Amniotic stem cell (primary cell): ENCODE measurements around the gene TEDDM1.
"Not testable (repeated sequence)": the region's sequence is repeated elsewhere in the genome, so short reads cannot be mapped to it uniquely, and the experiment has no call there.

Experiments
- DNase-seq: peaks from one replicate; lab custom pipeline; 2025; lab: John Stamatoyannopoulos, UW

Gene TEDDM1, protein sequence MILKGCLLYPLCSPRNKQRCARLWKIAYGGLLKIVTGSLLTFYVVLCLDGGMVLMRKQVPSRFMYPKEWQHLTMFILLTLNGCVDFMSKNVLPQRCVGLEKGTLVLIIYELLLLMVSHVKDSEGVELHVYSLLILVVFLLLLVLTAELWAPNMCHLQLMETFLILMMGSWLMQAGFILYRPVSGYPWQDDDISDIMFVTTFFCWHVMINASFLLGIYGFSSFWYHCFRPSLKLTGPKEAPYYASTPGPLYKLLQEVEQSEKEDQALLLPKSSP

DNA sequence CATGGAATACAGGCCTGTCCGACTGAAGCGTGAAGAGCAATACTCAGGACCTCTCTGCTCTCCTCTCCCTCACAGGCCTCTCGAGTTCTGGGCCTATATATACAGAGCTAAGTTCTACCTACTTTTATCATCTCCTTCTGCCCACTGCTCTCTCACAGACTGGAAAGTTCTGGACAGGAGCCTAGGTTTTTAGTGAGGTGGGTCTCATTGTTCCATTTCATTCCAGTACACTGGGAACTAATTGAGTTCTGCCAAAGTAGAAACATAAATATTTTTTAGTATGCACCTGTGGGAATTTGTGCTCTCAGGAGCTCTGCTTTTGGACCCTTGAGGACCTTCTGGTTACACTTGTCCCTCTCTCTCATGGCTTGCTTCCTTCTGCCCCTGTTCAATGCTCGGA, at the start of gene TEDDM1:
Gene TEDDM1, minus strand, starts transcription at position 101 of the 400 bp plus-strand sequence. CDS start 182 bp downstream, outside the sequence.
- DNase-seq, result no peak

DNA sequence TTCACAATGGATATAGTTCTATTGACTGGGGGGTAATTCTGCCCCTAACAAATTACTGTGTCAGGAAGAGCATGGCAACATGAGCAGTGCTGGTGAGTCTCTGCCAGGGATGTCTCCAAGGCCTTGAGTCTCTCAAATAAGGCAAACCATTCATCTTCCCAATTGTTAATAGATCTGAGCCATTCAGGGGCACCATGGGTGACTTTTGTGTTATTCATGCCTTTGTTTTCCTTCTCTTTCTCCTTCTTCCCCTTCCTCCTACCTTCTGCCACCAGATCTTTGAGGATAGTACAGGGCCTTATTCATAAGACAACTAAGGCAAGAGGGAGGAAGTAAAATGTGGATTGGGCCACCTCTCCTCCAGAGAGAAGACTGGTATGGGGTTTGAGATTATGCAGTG, 49.6 kb upstream of the TEDDM1 start, which contains the start of gene RGSL1:
Gene RGSL1, plus strand, starts transcription at position 60 of the 400 bp plus-strand sequence. Its CDS starts 20 bp downstream, at position 80.
- DNase-seq, result no peak

DNA sequence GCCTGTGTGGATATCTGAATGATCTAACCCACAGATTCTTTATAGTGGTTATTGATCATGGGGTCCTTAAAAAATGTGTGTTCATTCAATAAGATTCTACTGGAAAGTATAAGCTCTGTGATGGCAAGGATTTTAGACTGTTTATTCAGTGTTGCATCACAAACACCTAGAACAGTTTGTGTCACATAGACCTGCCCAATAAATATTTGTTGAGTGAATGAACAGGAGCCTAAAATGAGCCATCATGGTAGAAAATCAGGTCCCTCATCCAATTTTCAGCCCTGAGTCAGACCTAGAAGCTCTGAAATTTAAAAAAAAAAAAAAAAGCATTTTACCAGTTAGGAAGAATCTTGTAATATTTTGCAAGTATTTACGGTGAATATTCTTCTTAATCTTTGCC, 47.2 kb upstream of the TEDDM1 start:
- DNase-seq, result no peak

DNA sequence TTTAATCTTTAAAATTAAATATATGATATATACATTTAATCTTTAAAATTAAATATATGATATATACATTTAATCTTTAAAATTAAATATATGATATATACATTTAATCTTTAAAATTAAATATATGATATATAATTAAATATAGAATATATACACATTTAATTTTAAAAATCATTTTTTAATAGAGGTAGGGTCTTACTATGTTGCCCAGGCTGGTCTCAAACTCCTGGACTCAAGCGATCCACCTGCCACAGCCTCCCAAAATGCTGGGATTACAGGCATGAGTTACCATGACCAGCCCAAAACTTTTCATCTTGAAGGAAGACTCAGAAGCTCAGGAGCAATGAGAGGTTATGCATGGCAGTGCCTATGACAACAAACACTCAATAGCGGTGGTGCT, 46.7 kb upstream of the TEDDM1 start:
- not testable (repeated sequence) for DNase-seq

DNA sequence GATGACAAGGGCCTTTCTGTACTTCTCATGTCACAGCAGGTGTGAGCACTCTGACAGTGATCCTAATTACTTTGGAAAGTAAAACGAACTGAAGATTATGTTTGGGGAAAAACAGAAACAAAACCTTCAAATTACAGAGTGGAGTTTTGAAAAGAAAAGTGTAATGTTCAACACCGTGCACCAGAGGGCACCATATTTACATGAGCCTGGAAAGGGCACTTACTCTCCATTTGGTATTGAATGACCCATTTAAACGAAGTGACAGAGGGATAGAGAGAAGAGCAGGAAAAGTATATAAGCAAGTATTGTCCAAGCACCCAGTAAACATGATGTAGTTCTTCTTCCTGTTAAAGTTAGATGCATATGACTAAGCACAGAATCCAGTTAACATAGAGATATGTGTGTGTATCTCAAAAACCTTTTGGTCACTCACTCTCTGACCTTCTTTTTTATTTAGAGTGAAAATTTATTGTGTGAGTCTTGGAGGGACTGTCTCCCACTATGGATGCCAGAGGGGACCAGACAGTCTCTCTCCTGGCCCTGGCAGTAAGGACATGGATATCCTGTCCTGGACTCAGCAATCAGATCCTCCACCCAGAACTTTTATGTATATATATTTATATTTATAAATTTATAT, 45.7 kb upstream of the TEDDM1 start:
- DNase-seq, result peak; percentile 11

DNA sequence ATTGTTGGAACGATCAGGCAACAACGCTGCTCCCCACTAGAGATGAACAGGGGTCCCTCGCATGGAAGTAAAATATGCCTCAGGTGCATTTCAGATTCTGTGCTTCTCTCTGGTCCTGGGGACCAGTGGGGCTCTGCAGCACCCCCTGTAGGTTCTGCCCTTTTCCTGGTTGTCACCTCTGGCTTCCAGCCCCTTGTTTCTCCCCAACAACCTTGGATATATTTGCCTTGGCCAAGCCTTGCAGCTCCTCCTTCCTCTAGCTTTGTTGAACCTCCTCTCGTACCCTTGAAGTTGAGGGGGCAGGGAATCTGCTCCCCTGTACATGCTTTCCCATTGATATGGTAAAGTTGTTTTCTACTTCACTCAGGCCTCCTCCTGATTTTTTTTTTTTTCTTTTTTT, 44.0 kb upstream of the TEDDM1 start:
- DNase-seq, result no peak

DNA sequence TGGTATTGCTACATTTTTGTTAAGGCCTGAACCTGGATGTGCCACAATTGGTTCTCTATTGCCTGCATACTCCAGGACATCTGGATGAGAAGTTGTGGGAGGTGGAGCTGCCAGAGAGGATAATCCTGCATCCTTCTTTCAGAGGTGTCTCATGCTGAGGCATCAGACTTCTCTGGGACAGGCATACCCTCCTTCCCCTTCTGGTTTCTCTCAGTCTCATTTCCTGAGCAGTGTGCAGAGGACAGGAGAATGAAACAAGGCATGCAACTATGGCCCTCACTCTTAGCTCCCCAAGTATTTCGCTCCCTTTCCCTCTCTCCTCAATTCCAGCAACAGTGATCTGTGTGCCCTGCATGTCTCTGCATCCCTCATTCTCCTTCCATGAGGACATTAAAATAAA, 41.9 kb upstream of the TEDDM1 start:
- DNase-seq, result no peak

DNA sequence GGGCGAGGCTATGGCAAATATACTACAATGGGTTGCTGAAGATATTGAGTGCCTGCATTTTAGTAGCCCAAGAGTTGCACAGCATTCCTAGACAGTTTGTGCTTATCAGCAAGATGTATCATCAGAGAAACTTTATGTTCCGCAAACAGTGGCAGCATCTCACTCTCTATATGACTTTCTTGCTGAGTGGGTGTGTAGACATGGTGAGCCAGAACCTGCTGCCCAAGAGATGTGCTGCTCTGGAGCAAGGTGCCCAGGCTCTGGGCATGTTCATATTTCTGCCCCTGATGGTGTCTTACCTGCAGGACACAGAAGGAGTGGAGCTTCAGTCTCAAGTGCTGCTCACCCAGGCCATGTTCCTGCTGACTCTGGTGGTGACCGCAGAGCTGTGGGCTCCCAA, 41.3 kb upstream of the TEDDM1 start:
- DNase-seq, result no peak

DNA sequence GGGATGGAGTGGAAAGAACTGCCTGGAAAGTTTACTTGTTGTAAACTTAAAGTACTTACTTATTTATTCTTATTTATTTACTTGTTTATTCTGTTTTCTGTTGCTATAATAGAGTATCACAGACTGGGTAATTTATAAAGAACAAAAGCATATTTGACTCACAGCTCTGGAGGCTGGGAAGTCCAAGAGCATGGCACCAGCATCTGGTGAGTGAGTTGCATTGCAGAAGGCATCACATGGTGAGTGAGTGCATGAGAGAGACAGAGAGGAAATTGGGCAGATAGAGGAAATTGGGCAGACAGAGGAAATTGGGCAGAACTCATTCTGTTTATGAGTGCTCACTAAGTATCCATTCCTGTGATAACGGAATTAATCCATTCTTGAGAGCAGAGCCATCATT, 37.9 kb upstream of the TEDDM1 start:
- DNase-seq, result no peak

DNA sequence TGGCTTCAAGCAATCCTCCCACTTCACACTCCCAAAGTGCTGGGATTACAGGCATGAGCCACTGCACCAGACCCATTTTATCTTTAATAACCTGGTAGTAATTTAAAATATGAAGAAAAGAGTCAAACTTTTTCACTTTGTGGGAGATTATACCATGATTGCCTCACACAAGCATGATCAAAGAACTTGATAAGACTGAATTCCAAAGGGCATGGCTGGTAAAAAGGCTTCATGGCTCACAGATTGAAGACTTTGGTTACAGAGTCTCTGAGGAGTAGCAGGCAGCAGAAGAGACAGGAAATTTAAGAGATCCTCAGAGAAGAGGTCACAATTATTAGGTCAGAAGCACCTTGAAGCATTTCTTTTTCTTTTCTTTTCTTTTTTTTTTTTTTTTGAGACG, 33.1 kb upstream of the TEDDM1 start:
- DNase-seq, result no peak

DNA sequence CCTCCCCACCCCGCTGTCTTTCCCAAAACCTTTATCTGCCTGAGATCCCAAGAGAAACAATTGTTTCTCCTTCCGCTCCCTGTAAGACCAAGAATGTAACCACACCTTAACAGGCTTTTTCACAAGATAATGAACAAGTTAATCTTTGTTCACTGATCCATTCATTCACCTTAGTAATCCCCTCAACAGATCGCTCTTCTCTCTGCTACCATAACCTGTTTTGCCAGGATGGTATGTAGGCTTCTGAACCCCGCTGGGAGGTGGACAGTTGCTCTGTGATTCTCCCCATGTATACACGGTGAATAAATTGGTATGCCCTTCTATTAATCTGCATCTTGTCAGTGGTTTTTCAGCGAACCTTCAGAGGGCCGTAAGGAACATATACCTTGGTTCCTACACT, 30.8 kb upstream of the TEDDM1 start:
- DNase-seq, result no peak

DNA sequence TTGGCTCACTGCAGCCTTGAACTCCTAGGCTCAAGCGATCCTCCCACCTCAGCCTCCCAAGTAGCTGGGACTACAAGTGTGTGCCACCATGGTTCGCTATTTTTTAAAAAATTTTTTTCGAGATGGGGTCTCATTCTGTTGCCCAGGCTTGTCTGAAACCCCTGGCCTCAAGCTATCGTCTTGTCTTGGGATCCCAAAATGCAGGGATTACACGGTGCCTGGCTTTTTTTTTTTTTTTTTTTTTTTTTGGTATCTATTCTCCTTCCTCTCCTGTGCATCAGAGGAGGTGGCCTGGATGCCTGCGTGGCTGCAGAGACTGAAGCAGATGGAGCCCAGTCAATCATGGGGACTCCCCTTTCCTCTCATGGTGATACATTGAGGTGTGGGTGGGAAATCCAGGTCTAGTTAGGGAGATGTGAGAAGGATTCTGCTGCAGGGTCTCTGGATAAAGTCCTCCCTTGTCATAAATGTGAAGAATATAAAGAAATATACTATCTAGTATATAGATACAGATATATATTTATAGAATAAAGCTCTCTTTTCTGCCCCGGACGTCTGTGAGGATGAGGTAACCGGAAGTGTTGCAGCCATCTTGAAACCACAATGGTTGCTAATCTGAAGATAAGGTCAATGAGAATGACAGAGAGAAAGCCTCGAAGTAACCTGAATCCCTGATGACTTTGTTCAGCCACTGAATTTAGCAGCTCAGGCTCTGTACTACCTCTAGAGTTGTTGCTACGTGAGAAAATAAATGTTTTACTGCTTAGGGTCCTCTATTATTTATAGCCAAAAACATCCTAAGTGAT, 30.0 kb upstream of the TEDDM1 start:
- no peak for DNase-seq

DNA sequence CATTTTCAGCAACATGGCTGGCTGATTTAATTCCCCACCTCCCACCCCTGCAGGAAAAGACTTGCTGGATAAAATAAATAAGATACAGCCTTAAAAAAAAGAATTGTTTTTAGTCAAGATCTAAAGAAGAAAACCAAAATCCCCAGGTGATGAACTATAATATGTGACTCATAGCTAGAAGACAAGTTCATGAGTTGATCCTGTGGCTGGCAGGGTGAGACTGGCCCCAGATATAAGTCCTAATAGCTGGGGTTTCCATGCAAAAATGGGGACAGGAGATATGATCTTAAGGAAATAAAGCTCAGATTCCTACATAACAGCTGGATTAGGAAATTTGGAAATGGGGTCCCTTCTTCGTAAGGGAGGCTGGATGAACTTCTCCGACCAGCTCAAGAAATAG, 27.6 kb upstream of the TEDDM1 start:
- no peak for DNase-seq

DNA sequence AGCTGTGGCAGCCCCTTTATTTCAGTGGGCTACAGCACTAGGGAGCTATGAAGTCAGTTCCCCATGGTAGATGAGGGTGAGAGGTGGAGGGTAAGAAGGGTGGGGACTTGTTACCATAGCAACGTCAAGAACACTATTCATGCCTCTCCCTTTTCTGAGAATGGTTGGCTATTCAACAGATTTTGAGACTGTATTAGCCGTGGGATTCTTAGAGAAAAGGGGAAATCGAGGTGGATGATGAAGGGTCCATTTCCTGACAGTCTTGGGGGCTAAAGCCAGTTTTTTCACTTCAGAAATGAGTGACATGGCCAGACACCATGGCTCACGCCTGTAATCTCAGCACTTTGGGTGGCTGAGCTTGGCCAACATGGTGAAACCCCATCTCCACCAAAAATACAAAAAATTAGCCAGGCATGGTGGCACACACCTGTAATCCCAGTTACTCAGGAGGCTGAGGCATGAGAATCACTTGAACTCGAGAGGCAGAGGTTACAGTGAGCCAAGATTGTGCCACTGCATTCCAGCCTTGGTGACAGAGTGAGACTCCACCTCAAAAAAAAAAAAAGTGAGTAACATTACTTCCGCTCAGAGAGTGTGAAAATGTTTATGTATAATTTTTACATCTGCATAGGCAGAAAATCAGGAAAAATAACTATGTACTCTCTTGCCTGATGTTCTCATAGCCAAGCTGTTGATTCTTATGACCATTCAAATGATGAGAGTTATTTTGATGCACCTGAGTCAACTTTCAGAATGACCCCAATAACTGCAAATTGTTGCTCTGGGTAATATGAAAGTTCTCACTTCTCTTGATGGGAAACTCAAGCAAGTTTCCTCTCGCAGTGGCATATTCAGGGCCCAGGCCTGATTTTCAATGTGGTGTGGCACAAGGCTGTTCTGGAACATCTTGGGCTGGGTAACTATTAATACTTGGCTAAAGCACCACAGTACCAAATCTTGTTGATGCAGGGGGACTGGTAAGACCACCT, 26.3 kb upstream of the TEDDM1 start:
- no peak for DNase-seq

DNA sequence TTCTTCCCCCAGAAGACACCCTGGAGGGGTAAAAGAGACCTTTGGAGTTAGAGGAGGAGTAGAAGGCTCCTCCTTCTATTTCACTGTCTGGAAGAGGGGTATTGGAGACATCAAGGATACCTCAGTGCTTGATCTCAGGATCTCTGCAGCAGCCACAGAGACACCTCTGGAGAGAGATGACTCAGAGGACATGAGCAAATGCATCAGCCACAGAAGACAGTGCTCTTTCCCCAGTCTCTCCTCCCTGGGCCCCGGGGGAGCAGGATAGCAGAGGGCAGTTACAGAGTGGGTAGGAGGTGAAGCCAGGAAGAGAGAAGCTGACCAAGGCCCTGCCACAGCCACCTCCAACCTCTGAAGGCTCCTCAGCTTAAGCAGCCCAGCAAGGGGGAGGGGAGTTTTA, 15.3 kb upstream of the TEDDM1 start:
- no peak for DNase-seq

DNA sequence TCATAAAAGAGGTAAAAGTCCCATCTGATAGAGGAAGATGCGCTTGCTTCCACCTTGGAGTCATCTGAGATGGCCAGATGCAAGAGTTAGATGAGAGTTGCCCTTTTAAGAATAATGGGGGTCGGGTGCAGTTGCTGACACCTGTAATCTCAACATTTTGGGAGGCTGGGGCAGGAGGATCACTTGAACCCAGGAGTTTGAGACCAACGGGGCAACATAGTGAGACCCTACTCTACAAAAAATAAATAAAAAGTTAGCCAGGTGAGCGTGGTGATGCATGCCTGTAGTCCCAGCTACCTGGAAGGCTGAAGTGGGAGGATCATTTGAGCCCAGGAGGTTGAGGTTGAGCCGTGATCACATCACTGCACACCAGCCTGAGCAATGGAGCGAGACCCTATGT, 13.5 kb upstream of the TEDDM1 start:
- no peak for DNase-seq

DNA sequence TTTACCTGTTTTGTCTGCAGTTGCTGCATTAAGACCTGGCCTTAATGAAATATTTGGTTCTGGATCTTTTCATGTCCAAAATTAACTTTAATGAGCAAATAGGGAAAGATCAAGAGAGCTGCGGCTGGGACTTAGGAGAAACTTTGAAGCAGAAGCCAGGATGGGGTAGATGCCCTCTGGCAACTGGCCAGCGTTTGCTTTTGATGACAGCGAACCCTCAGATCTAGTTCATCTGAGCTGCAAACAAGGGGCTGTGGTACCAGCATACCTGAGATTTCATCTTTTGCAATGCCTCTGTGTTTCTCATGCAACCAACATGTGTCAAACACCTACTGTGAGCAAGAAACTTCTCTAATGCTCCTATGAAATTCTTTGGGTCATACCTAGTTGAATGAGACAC, 13.0 kb upstream of the TEDDM1 start:
- no peak for DNase-seq

DNA sequence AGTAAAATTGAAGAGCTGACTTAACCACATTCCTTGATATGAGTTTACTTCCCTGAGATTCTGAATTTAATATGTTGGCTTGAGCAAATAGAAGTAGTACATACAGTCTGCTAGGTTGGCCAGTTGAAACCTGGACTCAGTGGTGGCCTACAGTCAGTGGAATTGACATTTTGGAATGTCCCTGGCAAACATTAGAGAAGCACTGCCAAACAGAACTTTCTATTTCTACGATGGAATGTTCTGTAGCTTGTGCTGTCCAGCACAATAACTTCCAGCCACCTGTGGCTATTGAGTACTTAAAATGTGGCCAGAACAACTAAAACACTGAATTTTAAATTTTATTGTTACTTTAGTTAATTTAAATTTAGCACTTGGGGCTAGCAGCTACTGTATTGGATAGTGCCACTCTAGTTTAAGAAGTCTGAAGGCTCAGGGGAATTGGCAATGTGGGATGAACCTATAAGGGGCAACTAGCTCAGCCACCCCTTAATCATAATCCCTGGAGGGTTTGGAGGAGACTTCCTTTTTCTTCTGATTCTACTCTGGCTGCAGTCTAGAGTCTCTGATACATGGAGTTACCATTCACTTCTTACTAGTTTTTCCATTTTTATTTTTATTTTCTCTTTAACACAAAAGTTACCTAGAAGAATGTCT, 10.3 kb upstream of the TEDDM1 start:
- DNase-seq, result no peak

DNA sequence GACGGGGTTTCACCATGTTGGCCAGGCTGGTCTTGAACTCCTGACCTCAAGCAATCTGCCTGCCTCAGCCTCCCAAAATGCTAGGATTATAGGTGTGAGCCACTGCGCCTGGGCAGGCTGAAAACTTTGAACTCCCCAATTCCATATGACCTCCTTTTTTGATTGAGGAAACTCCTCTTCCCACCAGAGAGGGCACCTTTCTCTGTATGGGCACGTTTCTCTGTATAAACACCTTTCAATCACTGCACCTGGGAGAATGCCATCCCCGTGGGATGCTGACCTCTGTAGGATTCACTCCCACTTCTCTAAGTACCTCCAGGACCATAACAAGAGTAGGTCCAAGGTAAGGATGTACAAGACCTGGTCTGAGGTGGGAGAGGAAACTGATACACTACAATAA, 9.7 kb upstream of the TEDDM1 start:
- DNase-seq, result no peak

DNA sequence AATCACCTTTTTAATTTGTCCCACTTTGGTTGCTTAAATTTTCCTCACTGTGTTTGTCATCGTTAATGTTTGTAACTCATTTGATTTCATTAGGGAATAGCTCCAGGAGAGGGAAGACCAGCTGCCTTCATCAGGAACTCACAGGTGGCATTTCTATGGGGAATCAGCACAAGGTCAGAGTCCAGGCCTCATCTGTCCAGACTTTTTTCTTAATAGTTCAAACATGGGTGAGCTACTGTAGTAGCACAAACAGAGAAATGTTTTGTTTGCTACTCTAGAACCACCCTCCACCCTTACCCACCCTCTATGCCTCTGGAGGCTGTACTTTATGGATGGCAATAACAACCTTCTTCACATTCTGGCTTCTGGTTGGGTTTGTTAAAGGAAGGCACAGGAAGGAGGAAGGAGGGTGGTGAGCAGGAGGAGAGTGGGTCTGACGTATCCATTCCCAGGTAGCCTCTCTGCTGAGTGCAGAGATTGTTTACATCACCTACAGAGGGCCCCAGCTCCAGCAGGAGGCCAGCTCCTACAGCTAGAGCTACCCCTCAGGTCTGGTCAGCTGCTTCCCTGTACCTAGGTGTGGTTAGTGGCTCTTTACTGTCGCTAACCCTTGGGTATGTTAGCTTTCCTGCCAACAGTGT, 8.1 kb upstream of the TEDDM1 start:
- DNase-seq, result no peak

DNA sequence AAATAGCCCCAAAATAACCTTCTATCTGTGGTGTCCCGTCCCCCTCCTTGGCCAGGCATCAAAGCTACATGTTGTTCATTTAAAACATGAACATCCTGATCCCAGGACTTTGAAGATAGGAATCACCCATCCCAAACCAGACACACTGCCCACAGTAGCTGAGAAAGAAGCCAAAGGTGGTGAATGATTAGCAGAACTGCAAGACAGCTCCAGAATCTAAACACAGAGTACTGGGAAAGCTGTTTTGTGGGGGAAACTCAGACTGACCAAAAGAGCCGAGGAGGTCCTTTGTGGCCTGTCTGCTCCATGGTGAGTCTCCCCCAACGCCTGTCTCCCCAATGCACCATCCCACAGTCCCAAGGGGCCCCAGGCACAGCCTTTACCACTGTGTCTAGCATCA, 7.3 kb upstream of the TEDDM1 start:
- DNase-seq, result no peak
